Transverse colon (tissue), 4 donors: ENCODE data around the gene PTCHD4.

ENCODE experiments used
- POLR2A ChIP-seq: fragments of 450-650 bp; IDR thresholded peaks from one replicate; pipeline ENCODE4 v1.6.1; 2016; ENCODE audit warnings: antibody characterized with exemption, mild to moderate bottlenecking, moderate library complexity
- POLR2AphosphoS5 ChIP-seq, 3 donors: sonication (generic); formaldehyde crosslinking; IDR thresholded peaks; one replicate each; pipeline ENCODE4 v1.6.1; 2016; ENCODE audit warnings: antibody characterized with exemption in 3 of 3
- TF ChIP-seq, protein P1 (sequence below), 5 experiments: fragments of 200-600 bp in 3 of 5; fragments of 450-650 bp in 2 of 5; sonication (generic) in 3 of 5; IDR thresholded peaks; 1 replicate in 2 of 5; 2 replicates in 3 of 5; pipeline ENCODE4 v1.5.1; 2016 to 2017; ENCODE audit warnings: antibody characterized with exemption in 5 of 5, inconsistent platforms in 3 of 5, mild to moderate bottlenecking in 2 of 5, moderate library complexity in 1 of 5

DNA sequence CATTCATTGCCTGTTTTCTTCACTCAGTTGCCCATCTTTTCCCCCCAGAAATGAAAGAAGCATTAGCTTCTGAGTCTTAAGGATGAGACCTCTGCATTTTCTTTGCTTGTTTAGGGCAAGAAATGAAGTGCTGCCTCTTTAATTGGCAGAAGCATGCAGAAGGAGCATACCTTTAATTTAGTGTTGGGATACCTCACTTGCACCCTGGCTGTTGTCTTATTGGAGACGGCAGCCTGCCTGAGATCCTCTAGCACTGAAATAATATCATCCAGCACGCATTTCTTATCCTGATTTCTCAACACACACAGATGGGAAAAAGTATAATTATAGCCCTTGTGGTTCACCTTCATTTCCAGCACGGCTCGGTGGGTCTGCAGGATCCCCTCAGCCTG is 43.1 kb downstream of the PTCHD4 start:
- TF ChIP-seq, protein P1, sequence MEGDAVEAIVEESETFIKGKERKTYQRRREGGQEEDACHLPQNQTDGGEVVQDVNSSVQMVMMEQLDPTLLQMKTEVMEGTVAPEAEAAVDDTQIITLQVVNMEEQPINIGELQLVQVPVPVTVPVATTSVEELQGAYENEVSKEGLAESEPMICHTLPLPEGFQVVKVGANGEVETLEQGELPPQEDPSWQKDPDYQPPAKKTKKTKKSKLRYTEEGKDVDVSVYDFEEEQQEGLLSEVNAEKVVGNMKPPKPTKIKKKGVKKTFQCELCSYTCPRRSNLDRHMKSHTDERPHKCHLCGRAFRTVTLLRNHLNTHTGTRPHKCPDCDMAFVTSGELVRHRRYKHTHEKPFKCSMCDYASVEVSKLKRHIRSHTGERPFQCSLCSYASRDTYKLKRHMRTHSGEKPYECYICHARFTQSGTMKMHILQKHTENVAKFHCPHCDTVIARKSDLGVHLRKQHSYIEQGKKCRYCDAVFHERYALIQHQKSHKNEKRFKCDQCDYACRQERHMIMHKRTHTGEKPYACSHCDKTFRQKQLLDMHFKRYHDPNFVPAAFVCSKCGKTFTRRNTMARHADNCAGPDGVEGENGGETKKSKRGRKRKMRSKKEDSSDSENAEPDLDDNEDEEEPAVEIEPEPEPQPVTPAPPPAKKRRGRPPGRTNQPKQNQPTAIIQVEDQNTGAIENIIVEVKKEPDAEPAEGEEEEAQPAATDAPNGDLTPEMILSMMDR (IDR thresholded peaks at IDR 0.05), result no peak
- TF ChIP-seq POLR2AphosphoS5 (IDR thresholded peaks at IDR 0.05) (no peak), POLR2A (no peak)
